ENCODE measurements around the gene SLC26A8. TPM values are rescaled to one million over a fixed set of nuclear protein-coding genes. Genes with fewer than 3 reads are reported as not detected.
A peak's percentile ranks its signal among the peaks of the same experiment; 100 is the strongest.

The SLC26A8 gene
- total and polyA plus RNA-seq, 5 experiments from 2014 or later = not detected

DNA sequence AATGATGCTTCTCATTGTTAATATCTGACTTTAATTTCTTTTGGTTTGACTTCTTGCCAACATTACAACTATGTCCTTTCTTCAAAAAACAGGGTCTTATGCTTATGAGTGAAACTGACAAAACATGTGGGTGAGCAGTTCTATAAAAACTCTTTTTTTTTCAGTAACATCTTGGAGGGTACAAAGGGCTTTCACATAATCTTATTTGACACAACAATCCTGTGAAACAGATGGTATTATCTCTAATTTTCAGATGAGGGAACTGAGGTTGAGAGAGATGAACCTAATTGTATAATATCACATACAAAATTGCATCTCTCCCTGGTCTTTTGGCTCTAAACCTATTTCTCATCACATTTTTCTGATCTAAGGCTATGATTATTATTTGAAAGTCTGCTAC is 41.5 kb upstream of the SLC26A8 start:
- Mint-ChIP-seq H3K9me3 (no peaks in the 10 kb centered on the region), H3K27ac (peak overlapping the region in 4 of 10 donors; percentile 1 to 77 (median 46)), H3K27me3 (no peaks in the 10 kb centered on the region), H3K4me1 (peaks cover 27 to 71% (median 61%) of the 10 kb centered on the region in 4 donors), H3K36me3 (peaks cover 0 to 34% (median 4%) of the 10 kb centered on the region in 3 donors), H3K4me3 (peak overlapping the region in 1 of 10 donors; percentile 20)
- POLR2A ChIA-PET = no interaction called here
- no peak for ATAC-seq
- DNase-seq = no peak

- H3K36me3 Mint-ChIP-seq = peaks cover 0 to 43% (median 10%) of the 10 kb centered on the region in 3 donors
- ATAC-seq = no peak
- no peak for DNase-seq
- peak overlapping the region; percentile 18 to 82 (median 47) for H3K27ac Mint-ChIP-seq
- H3K27me3 Mint-ChIP-seq = no peaks in the 10 kb centered on the region
- peak overlapping the region in 1 of 10 donors; percentile 43 for H3K4me3 Mint-ChIP-seq
- H3K9me3 Mint-ChIP-seq = no peaks in the 10 kb centered on the region
- H3K4me1 Mint-ChIP-seq = peaks cover 32 to 74% (median 62%) of the 10 kb centered on the region in 4 donors
- POLR2A ChIA-PET = no interaction called here
Measured at GRCh38 chr6:36064770-36065396, 40.4 kb upstream of the SLC26A8 start.

DNA sequence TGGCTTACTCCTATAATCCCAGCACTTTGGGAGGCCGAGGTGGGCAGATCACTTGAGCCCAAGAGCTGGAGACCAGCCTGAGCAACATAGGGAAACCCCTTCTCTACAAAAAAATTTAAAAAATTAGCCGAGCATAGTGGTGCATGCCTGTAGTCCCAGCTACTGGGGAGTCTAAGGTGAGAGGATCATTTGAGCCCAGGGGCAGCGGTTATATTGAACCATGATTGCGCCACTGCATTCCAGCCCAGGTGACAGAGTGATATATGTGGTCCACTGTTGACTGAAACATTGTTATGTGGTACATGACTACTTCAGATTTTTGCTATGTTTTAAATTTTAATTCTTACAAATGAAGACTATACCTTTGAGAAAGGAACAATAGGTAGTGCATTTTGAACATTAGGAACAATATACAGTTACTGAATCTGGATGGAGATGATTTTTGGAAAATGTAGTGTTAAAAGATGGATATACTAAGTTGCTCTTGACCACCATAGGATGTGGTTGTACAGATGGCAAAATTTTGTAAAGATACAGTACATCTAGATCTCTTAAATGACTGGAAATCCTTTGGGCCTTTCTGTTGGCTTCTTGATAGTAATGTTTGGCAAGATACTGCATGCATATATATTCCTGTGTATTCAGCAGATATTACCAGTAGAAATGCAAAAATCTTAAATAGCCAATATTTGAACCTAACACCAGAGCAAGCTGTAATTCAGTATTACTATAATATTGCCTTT is 39.0 kb upstream of the SLC26A8 start:
- no peak for ATAC-seq
- no peaks in the 10 kb centered on the region for H3K9me3 Mint-ChIP-seq
- peaks cover 0 to 54% (median 16%) of the 10 kb centered on the region in 3 donors for H3K36me3 Mint-ChIP-seq
- H3K4me1 Mint-ChIP-seq = peaks cover 30 to 76% (median 56%) of the 10 kb centered on the region in 4 donors
- H3K27ac Mint-ChIP-seq = peak overlapping the region in 3 of 10 donors; percentile 14 to 55 (median 26)
- DNase-seq = no peak
- H3K27me3 Mint-ChIP-seq = no peaks in the 10 kb centered on the region
- POLR2A ChIA-PET = no interaction called here
- no peak overlapping the region for H3K4me3 Mint-ChIP-seq

DNA sequence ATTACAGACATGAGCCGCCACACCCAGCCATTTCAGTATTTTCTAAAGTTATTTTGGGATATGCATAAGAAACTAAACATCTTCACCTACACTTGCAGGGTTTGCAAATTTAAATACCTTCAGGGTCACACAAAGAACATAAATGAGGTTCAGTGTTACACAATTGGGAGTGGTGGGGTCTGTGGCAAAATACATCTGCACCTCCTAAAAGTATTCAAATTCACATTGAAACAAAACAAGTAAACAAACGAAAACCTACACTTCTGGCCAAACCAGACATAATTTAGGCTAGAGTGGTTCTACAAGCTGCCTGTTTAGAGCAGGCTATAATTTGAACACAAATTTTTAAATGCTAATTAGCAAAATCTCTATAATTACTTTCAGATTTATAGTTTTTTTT is 37.8 kb upstream of the SLC26A8 start:
- Mint-ChIP-seq H3K9me3 (no peaks in the 10 kb centered on the region), H3K27me3 (no peaks in the 10 kb centered on the region), H3K36me3 (peaks cover 0 to 59% (median 16%) of the 10 kb centered on the region in 3 donors), H3K4me3 (no peak overlapping the region), H3K27ac (no peak overlapping the region), H3K4me1 (peaks cover 23 to 70% (median 44%) of the 10 kb centered on the region in 4 donors)
- no peak for DNase-seq
- POLR2A ChIA-PET = no interaction called here
- no peak for ATAC-seq

- no peak overlapping the region for H3K4me3 Mint-ChIP-seq
- peaks cover 0 to 63% (median 16%) of the 10 kb centered on the region in 3 donors for H3K36me3 Mint-ChIP-seq
- DNase-seq (no peak), ATAC-seq (no peak)
- no peak overlapping the region for H3K27ac Mint-ChIP-seq
- POLR2A ChIA-PET = no interaction called here
- H3K9me3 Mint-ChIP-seq = no peaks in the 10 kb centered on the region
- no peaks in the 10 kb centered on the region for H3K27me3 Mint-ChIP-seq
- peaks cover 20 to 68% (median 41%) of the 10 kb centered on the region in 4 donors for H3K4me1 Mint-ChIP-seq
Measured at GRCh38 chr6:36061236-36061635, 36.8 kb upstream of the SLC26A8 start.

GRCh38 chr6:36056178-36056577 is 31.7 kb upstream of the SLC26A8 start:
- POLR2A ChIA-PET = interaction anchor here (1.0 kb wide), 1 partner anchor 21 kb away, joined by 3 read pairs; no protein-coding TSS in a partner anchor
- Mint-ChIP-seq H3K4me1 (peaks cover 9 to 42% (median 20%) of the 10 kb centered on the region in 4 donors), H3K36me3 (peaks cover 0 to 64% (median 25%) of the 10 kb centered on the region in 3 donors), H3K4me3 (no peak overlapping the region), H3K27me3 (no peaks in the 10 kb centered on the region), H3K27ac (peak overlapping the region in 1 of 10 donors; percentile 51), H3K9me3 (no peaks in the 10 kb centered on the region)
- DNase-seq (no peak), ATAC-seq (no peak)

DNA sequence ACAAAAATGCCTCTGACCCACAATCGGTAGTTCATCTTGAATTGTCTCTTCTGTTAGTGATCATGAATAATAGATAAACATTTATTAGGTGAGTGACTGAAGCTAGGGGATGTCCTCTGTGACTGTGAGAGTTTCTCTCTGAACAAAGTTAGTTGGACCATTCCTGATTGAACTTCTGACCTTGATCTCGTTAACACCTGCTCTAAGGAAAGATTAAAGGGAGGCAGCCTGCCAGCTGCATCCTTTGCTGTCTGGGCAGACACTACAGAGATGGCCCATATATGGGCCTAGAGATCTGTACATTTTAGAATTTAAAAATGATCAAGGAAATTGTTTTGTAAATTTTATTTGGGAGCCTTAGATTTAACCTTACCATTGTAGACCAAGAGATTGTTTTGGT is 30.5 kb upstream of the SLC26A8 start:
- ATAC-seq (no peak), DNase-seq (no peak)
- POLR2A ChIA-PET = interaction anchor here (0.6 kb wide), 1 partner anchor 453 kb away, joined by 3 read pairs; no protein-coding TSS in a partner anchor

DNA sequence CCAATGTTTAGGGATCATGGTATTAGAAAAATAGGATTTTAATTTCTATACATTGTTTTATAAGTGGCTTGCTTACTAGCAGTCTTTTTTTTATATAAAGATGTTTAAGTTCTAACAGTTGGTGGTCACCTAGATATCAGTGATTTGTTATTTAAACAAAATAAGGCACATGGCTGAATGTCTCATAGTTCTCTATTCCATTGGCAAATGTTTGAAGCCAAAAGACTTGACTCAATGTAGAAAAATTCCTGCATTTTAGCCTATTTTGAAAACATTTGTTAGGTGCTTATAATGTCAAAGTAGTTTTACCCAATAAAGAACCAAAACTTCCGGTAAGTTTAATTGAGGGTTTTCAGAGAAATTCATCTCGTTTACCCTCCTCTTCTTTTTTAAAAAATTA is 30.0 kb upstream of the SLC26A8 start:
- Mint-ChIP-seq H3K36me3 (peaks cover 0 to 47% (median 15%) of the 10 kb centered on the region in 3 donors), H3K27me3 (no peaks in the 10 kb centered on the region), H3K9me3 (no peaks in the 10 kb centered on the region), H3K4me3 (no peak overlapping the region), H3K4me1 (peaks cover 5 to 28% (median 13%) of the 10 kb centered on the region in 4 donors), H3K27ac (peak overlapping the region in 1 of 10 donors; percentile 22)
- POLR2A ChIA-PET = no interaction called here
- DNase-seq (no peak), ATAC-seq (no peak)

More for the DNA sequence above, 30.5 kb upstream of the SLC26A8 start:
- no peaks in the 10 kb centered on the region for H3K27me3 Mint-ChIP-seq
- peak overlapping the region in 6 of 10 donors; percentile 20 to 71 (median 45) for H3K27ac Mint-ChIP-seq
- H3K36me3 Mint-ChIP-seq = peaks cover 0 to 52% (median 20%) of the 10 kb centered on the region in 3 donors
- H3K4me1 Mint-ChIP-seq = peaks cover 5 to 33% (median 16%) of the 10 kb centered on the region in 4 donors
- no peaks in the 10 kb centered on the region for H3K9me3 Mint-ChIP-seq
- no peak overlapping the region for H3K4me3 Mint-ChIP-seq

DNA sequence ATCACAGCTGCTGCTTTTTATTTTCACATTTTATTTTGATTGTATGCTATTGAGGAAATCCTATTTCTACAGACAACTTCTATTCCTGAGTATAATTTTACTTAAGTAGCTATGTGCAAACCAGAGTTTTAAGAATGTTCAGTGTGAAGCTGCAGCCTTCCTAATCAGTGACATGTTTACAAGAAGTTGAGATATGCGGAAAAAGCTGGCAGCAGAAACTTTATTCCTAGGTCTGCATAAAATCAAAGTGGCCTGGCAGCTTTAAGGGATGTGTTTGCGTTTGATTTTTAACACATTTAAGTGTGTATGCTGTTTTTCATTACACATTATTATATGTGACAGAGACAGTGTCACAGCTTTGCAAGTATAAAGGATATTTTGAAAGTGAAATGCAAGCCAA is 29.4 kb upstream of the SLC26A8 start:
- no peak overlapping the region for H3K4me3 Mint-ChIP-seq
- POLR2A ChIA-PET = no interaction called here
- H3K9me3 Mint-ChIP-seq = no peaks in the 10 kb centered on the region
- ATAC-seq = no peak
- H3K4me1 Mint-ChIP-seq = peaks cover 5 to 26% (median 13%) of the 10 kb centered on the region in 4 donors
- H3K27ac Mint-ChIP-seq = no peak overlapping the region
- no peaks in the 10 kb centered on the region for H3K27me3 Mint-ChIP-seq
- DNase-seq = no peak
- peaks cover 0 to 43% (median 13%) of the 10 kb centered on the region in 3 donors for H3K36me3 Mint-ChIP-seq

GRCh38 chr6:36052097-36052496 is 27.7 kb upstream of the SLC26A8 start:
- Mint-ChIP-seq H3K9me3 (no peaks in the 10 kb centered on the region), H3K4me3 (no peak overlapping the region), H3K27me3 (no peaks in the 10 kb centered on the region), H3K4me1 (peaks cover 7 to 22% (median 15%) of the 10 kb centered on the region in 4 donors), H3K27ac (no peak overlapping the region), H3K36me3 (peaks cover 0 to 32% (median 13%) of the 10 kb centered on the region in 3 donors)
- POLR2A ChIA-PET = interaction anchor here (1.5 kb wide), 1 partner anchor 24 kb away, joined by 5 read pairs; no protein-coding TSS in a partner anchor
- DNase-seq = no peak
- no peak for ATAC-seq

DNA sequence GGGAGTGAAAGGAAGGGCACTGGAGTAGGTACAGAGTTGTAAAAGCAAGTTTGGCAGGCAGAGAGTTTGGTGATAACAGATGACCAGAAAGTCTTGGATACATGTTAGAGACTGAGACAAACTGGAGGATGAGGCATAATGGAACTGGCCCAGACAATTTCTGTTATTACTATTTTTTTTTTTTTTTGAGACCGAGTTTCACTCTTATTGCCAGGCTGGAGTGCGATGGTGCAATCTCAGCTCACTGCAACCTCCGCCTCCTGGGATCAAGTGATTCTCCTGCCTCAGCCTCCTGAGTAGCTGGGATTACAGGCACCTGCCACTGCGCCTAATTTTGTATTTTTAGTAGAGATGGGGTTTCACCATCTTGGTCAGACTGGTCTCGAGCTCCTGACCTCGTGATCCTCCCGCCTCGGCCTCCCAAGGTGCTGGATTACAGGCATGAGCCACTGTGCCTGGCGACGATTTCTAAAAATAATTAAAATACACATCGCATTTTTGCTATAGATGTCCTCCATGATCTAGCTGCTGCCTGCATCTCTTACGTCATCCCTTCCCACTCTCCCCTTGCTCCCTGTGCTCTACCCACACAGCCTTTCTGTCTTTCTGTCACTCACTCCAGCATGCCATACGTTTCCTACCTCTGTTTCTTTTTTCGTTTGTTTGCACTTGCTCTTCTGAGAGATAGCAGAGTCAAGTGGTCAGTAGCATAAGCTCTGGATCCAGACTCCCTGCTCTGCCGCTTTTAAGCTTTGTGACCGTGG is 26.7 kb upstream of the SLC26A8 start:
- H3K4me1 Mint-ChIP-seq = peaks cover 9 to 25% (median 15%) of the 10 kb centered on the region in 4 donors
- ATAC-seq = no peak
- no peaks in the 10 kb centered on the region for H3K9me3 Mint-ChIP-seq
- no peak for DNase-seq
- H3K36me3 Mint-ChIP-seq = peaks cover 0 to 28% (median 12%) of the 10 kb centered on the region in 3 donors
- H3K27ac Mint-ChIP-seq = no peak overlapping the region
- POLR2A ChIA-PET = interaction anchor here (1.5 kb wide), 1 partner anchor 23 kb away, joined by 5 read pairs; no protein-coding TSS in a partner anchor
- H3K27me3 Mint-ChIP-seq = no peaks in the 10 kb centered on the region
- no peak overlapping the region for H3K4me3 Mint-ChIP-seq

- Mint-ChIP-seq H3K36me3 (peaks cover 0 to 24% (median 9%) of the 10 kb centered on the region in 3 donors), H3K27ac (no peak overlapping the region), H3K4me3 (no peak overlapping the region), H3K9me3 (no peaks in the 10 kb centered on the region), H3K4me1 (peaks cover 7 to 23% (median 14%) of the 10 kb centered on the region in 4 donors), H3K27me3 (no peaks in the 10 kb centered on the region)
- no peak for DNase-seq
- POLR2A ChIA-PET = no interaction called here
- ATAC-seq = peak in 1 of 2 donors; percentile 40
Measured at GRCh38 chr6:36050305-36050704, 25.9 kb upstream of the SLC26A8 start.

Data from naive thymus-derived CD8-positive, alpha-beta T cell (primary cell).